Esophagus muscularis mucosa (tissue), 4 donors: ENCODE data around the gene ARL6IP4.

Experiments used
- CTCF ChIP-seq, 3 experiments: fragments of 200-600 bp in 2 of 3; fragments of 450-650 bp in 1 of 3; sonication (generic) in 2 of 3; IDR thresholded peaks; one replicate each; pipeline ENCODE4 v1.5.1; 2017 to 2019; ENCODE audit warnings: antibody characterized with exemption in 3 of 3, mild to moderate bottlenecking in 2 of 3, moderate library complexity in 1 of 3
- EP300 ChIP-seq: sonication (generic); formaldehyde crosslinking; IDR thresholded peaks from one replicate; pipeline ENCODE4 v1.6.1; 2017; ENCODE audit warnings: antibody characterized with exemption
- POLR2A ChIP-seq: fragments of 450-650 bp; IDR thresholded peaks from one replicate; pipeline ENCODE4 v1.6.1; 2017; ENCODE audit warnings: antibody characterized with exemption, moderate library complexity, mild to moderate bottlenecking, low read depth
- POLR2AphosphoS5 ChIP-seq, 2 donors: sonication (generic); formaldehyde crosslinking; IDR thresholded peaks; one replicate each; pipeline ENCODE4 v1.6.1; 2017; ENCODE audit warnings: antibody characterized with exemption in 2 of 2

DNA sequence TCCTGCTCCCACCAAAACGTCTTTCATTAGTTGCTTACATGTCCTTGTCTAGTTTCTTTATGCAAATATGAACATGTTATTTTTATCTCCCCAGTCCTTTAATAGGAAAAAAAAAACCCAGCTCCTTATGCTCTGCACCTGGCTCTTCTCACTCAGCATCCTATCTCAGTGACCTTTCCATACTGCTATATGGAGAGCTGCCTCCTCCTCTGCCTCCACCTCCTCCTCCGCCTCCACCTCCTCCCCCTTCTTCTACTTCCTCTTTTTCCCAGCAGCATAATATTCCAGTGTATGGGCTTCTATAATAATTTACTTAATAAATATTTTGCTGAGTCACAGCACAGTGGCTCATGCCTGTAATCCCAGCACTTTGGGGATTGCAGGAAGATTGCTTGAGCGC is 45.8 kb upstream of the ARL6IP4 start:
- TF ChIP-seq POLR2A (no peak), CTCF (IDR thresholded peaks at IDR 0.05) (no peak), EP300 (no peak), POLR2AphosphoS5 (IDR thresholded peaks at IDR 0.05) (no peak)
